IMR-90 (cell line): ENCODE data around the gene PTCSC3. TPM values are rescaled to one million over a fixed set of nuclear protein-coding genes. Genes with fewer than 3 reads are reported as not detected.

Experiments used
- ATAC-seq: fragments of 200-7000 bp; cut with Tn5 transposase; 2 replicates; pipeline ENCODE4 v1.9.1; 2020; ENCODE audit warnings: low read depth, mild to moderate bottlenecking, moderate library complexity
- BruUV-seq: library from RNA; stranded (reverse); fragments of 400-500 nt; replicated peaks from 2 replicates; lab custom pipeline; 2021; lab: Mats Ljungman, UMichigan
- CTCF ChIA-PET: fragments of 300-600 bp; formaldehyde crosslinking; extraction: SDS; loops from one replicate; lab custom pipeline; 2021; ENCODE audit warnings: antibody characterized with exemption; lab: Yijun Ruan, JAX
- POLR2A ChIA-PET: fragments of 300-600 bp; sonication (Branson Sonifier 250); formaldehyde crosslinking; loops from one replicate; lab custom pipeline; 2022; ENCODE audit warnings: antibody characterized with exemption; ENCODE audit not compliant: unreplicated experiment; lab: Charles Lee
- DNase-seq: peaks from one replicate; pipeline ENCODE4 v3.0.0; 2013
- H2AFZ ChIP-seq: replicated peaks from 2 replicates; pipeline ENCODE3; 2013; ENCODE audit warnings: low read length, mild to moderate bottlenecking; ENCODE audit not compliant: poor library complexity
- H2AK5ac ChIP-seq: 2 replicates; pipeline ENCODE4 v1.6.1; 2013; ENCODE audit warnings: low read depth, low read length, inconsistent platforms
- H2AK9ac ChIP-seq: replicated peaks from 2 replicates; pipeline ENCODE3; 2013; ENCODE audit warnings: mild to moderate bottlenecking, low read depth, low read length, moderate library complexity; ENCODE audit not compliant: poor library complexity
- H2BK120ac ChIP-seq: 2 replicates; pipeline ENCODE4 v1.6.1; 2013; ENCODE audit warnings: low read depth, low read length, inconsistent platforms
- H2BK15ac ChIP-seq: 3 replicates; pipeline ENCODE4 v1.6.1; 2013; ENCODE audit warnings: low read depth, low read length, inconsistent platforms
- H2BK20ac ChIP-seq: 2 replicates; pipeline ENCODE4 v1.6.1; 2013; ENCODE audit warnings: low read depth, mild to moderate bottlenecking, inconsistent platforms, low read length, moderate library complexity
- H2BK5ac ChIP-seq: 2 replicates; pipeline ENCODE4 v1.6.1; 2013; ENCODE audit warnings: mild to moderate bottlenecking, low read depth, low read length, inconsistent platforms; ENCODE audit not compliant: poor library complexity, severe bottlenecking
- H3K14ac ChIP-seq: replicated peaks from 2 replicates; pipeline ENCODE4 v1.6.1; 2013; ENCODE audit warnings: low read depth, low read length, inconsistent platforms
- H3K18ac ChIP-seq: 2 replicates; pipeline ENCODE4 v1.6.1; 2013; ENCODE audit warnings: low read depth, low read length, control low read depth
- H3K23ac ChIP-seq: 2 replicates; pipeline ENCODE4 v1.6.1; 2013; ENCODE audit warnings: low read depth, low read length, inconsistent platforms
- H3K27ac ChIP-seq: 2 replicates; pipeline ENCODE4 v1.5.1; 2013; ENCODE audit warnings: mild to moderate bottlenecking, control low read depth, low read length; ENCODE audit not compliant: insufficient read depth
- H3K27me3 ChIP-seq: 2 replicates; pipeline ENCODE4 v1.6.1; 2013; ENCODE audit warnings: low read length; ENCODE audit not compliant: control insufficient read depth, insufficient read depth
- H3K36me3 ChIP-seq: 2 replicates; pipeline ENCODE4 v1.6.1; 2013; ENCODE audit warnings: low read length, mixed read lengths; ENCODE audit not compliant: control insufficient read depth, insufficient read depth
- H3K4ac ChIP-seq: 2 replicates; pipeline ENCODE4 v1.6.1; 2013; ENCODE audit warnings: low read depth, low read length, inconsistent platforms
- H3K4me1 ChIP-seq: 2 replicates; pipeline ENCODE4 v1.6.1; 2013; ENCODE audit warnings: low read length, mixed read lengths; ENCODE audit not compliant: control insufficient read depth, insufficient read depth
- H3K4me2 ChIP-seq: 2 replicates; pipeline ENCODE4 v1.6.1; 2013; ENCODE audit warnings: low read depth, mild to moderate bottlenecking, control low read depth, low read length, moderate library complexity
- H3K4me3 ChIP-seq: 2 replicates; pipeline ENCODE4 v1.5.1; 2013; ENCODE audit warnings: low read depth, mild to moderate bottlenecking, control low read depth, low read length, moderate library complexity; ENCODE audit not compliant: insufficient read depth
- H3K56ac ChIP-seq: 2 replicates; pipeline ENCODE4 v1.6.1; 2013; ENCODE audit warnings: low read length, inconsistent platforms; ENCODE audit not compliant: insufficient read depth; ENCODE audit errors: extremely low read depth
- H3K79me1 ChIP-seq, 2 experiments: 2 replicates each; pipeline ENCODE4 v1.6.1; 2013; ENCODE audit warnings: low read length in 2 of 2, inconsistent platforms in 1 of 2, low read depth in 1 of 2
- H3K9ac ChIP-seq: 2 replicates; pipeline ENCODE4 v1.6.1; 2013; ENCODE audit warnings: low read depth, low read length, control low read depth
- H3K9me1 ChIP-seq: 2 replicates; pipeline ENCODE4 v1.6.1; 2013; ENCODE audit warnings: low read length, inconsistent platforms; ENCODE audit not compliant: insufficient read depth
- H3K9me3 ChIP-seq: 2 replicates; pipeline ENCODE4 v1.6.1; 2013; ENCODE audit warnings: low read length; ENCODE audit not compliant: control insufficient read depth, insufficient read depth
- H4K20me1 ChIP-seq: 2 replicates; pipeline ENCODE4 v1.6.1; 2013; ENCODE audit warnings: low read length, inconsistent platforms; ENCODE audit not compliant: insufficient read depth
- H4K5ac ChIP-seq: 2 replicates; pipeline ENCODE4 v1.6.1; 2013; ENCODE audit warnings: mild to moderate bottlenecking, low read depth, low read length, control low read depth
- H4K8ac ChIP-seq, 2 experiments: 2 replicates each; pipeline ENCODE4 v1.6.1; 2013; ENCODE audit warnings: low read depth in 2 of 2, low read length in 2 of 2, control low read depth in 1 of 2, inconsistent platforms in 1 of 2
- H4K91ac ChIP-seq: 2 replicates; pipeline ENCODE4 v1.6.1; 2013; ENCODE audit warnings: low read depth, low read length, inconsistent platforms; ENCODE audit not compliant: insufficient read depth
- CEBPB ChIP-seq: IDR thresholded peaks from 2 replicates; pipeline ENCODE4 v1.6.1; 2012; ENCODE audit warnings: low read depth, low read length, improper control_type of control experiment
- CHD1 ChIP-seq: IDR thresholded peaks from 2 replicates; pipeline ENCODE4 v1.6.1; 2012; ENCODE audit warnings: low read depth, low read length, improper control_type of control experiment
- CTCF ChIP-seq: conservative IDR thresholded peaks from 2 replicates; pipeline ENCODE4 v1.5.1; 2012; ENCODE audit warnings: mild to moderate bottlenecking, low read depth, low read length, improper control_type of control experiment
- MAZ ChIP-seq: IDR thresholded peaks from 2 replicates; pipeline ENCODE4 v1.6.1; 2012; ENCODE audit warnings: low read depth, mild to moderate bottlenecking, low read length, improper control_type of control experiment, moderate library complexity, borderline replicate concordance
- POLR2A ChIP-seq: IDR thresholded peaks from 2 replicates; pipeline ENCODE4 v1.6.1; 2012; ENCODE audit warnings: mild to moderate bottlenecking, low read depth, low read length
- SMC3 ChIP-seq: fragments of 150-350 bp; IDR thresholded peaks from 2 replicates; pipeline ENCODE4 v1.6.1; 2016; ENCODE audit warnings: low read depth, mild to moderate bottlenecking, antibody characterized with exemption, low read length, moderate library complexity
- WGBS, 2 experiments: methylation state at CpG; one replicate each; pipeline versions ENCODE4 v1.1.5 to v1.1.7; 2013; ENCODE audit warnings: missing lambda C conversion rate in 2 of 2; ENCODE audit not compliant: insufficient read length in 1 of 2; ENCODE audit errors: extremely low coverage in 2 of 2; 5-methylcytosine and 5-hydroxymethylcytosine counted together
- dilution Hi-C: fragments of 300-500 bp; cut with HindIII; formaldehyde crosslinking; loops from one replicate; pipeline ENCODE4 v1.14.3; 2018; ENCODE audit warnings: low sequenced_read_pairs; ENCODE audit not compliant: unreplicated experiment
- in situ Hi-C: fragments of 300-500 bp; cut with MboI; formaldehyde crosslinking; loops from 3 replicates; pipeline ENCODE4 v1.14.3; 2019; ENCODE audit warnings: low sequenced_read_pairs, inconsistent platforms, mixed read lengths
- intact Hi-C: fragments of 100-400 bp; cut with micrococcal nuclease; formaldehyde crosslinking; loops from 2 replicates; pipeline ENCODE4 v1.10.0; 2022
- polyA plus RNA-seq, 3 experiments: library from polyadenylated mRNA; depleted of rRNA; stranded (reverse); fragments of >200 nt; gene quantifications; 2 replicates each; pipeline ENCODE4 v1.2.3, GENCODE V29; 2012; ENCODE audit warnings: low replicate concordance in 1 of 3
- total RNA-seq: library from RNA; depleted of rRNA; stranded (reverse); fragments of >200 nt; gene quantifications from 2 replicates; pipeline ENCODE4 v1.2.3, GENCODE V29; 2012
- TF ChIP-seq, protein P1 (sequence below): fragments of 150-350 bp; IDR thresholded peaks from 2 replicates; pipeline ENCODE4 v1.6.1; 2016; ENCODE audit warnings: low read depth, mild to moderate bottlenecking, low read length, moderate library complexity, borderline replicate concordance

Gene PTCSC3
- total and polyA plus RNA-seq, 2 of the 4 experiments (the other 2 are of a cell fraction): not detected

DNA sequence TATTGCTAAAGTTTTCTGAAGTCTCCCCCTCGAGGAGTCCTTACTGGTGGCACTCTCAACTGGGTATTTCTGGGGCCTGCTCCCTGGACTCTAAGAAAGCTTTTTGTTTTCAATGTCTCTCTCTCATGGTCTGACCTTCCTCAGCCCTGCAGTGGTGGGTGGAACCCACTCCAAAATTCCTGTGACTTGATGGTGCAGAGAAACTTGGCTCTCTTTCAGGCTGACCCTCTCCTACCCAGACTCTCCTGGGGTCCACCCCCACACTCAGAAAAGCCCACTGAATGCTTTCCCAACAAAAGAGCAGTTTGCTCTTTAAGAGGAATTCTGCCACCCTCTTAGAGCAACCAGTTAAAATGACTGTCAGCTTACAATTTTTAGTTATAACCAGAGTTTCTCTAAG, 967 bp upstream of the PTCSC3 start:
- no peak overlapping the region for H3K4me3 ChIP-seq
- H3K36me3 ChIP-seq: no peaks in the 10 kb centered on the region
- no peak overlapping the region for H3K56ac ChIP-seq
- no peak overlapping the region for H4K5ac ChIP-seq
- no peak overlapping the region for H3K4ac ChIP-seq
- H2AK5ac ChIP-seq: no peak overlapping the region
- H2BK15ac ChIP-seq: no peak overlapping the region
- no peak overlapping the region for H3K9ac ChIP-seq
- no TSS peak for BruUV-seq
- H2AFZ ChIP-seq: no peak overlapping the region
- no CpG with 5 or more reads among the region's 1 CpG for WGBS, 2 experiments
- H4K91ac ChIP-seq: no peak overlapping the region
- H2BK5ac ChIP-seq: no peak overlapping the region
- no peak overlapping the region for H4K8ac ChIP-seq
- H2AK9ac ChIP-seq: no peak overlapping the region
- dilution Hi-C loops: no loop called here
- H3K14ac ChIP-seq: no peak overlapping the region
- H3K4me1 ChIP-seq: no peaks in the 10 kb centered on the region
- H3K9me3 ChIP-seq: no peaks in the 10 kb centered on the region
- CTCF ChIA-PET: no interaction called here
- H4K20me1 ChIP-seq: no peaks in the 10 kb centered on the region; the same call in 1 of the 2 replicates
- H3K18ac ChIP-seq: no peak overlapping the region
- no peak overlapping the region for H3K23ac ChIP-seq
- in situ Hi-C loops: no loop called here
- TF ChIP-seq CHD1: no peak
- no peak for TF ChIP-seq MAZ
- no peak for TF ChIP-seq CEBPB
- TF ChIP-seq POLR2A: no peak
- TF ChIP-seq SMC3: no peak
- no peak for TF ChIP-seq CTCF
- TF ChIP-seq, protein P1, sequence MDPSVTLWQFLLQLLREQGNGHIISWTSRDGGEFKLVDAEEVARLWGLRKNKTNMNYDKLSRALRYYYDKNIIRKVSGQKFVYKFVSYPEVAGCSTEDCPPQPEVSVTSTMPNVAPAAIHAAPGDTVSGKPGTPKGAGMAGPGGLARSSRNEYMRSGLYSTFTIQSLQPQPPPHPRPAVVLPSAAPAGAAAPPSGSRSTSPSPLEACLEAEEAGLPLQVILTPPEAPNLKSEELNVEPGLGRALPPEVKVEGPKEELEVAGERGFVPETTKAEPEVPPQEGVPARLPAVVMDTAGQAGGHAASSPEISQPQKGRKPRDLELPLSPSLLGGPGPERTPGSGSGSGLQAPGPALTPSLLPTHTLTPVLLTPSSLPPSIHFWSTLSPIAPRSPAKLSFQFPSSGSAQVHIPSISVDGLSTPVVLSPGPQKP: no peak
- no peak for ATAC-seq
- intact Hi-C loops: no loop called here
- H2BK20ac ChIP-seq: no peak overlapping the region
- no peak for DNase-seq
- H3K27ac ChIP-seq: no peak overlapping the region
- peaks cover 2% of the 10 kb centered on the region for H3K27me3 ChIP-seq
- H3K79me1 ChIP-seq: no peaks in the 10 kb centered on the region
- H3K4me2 ChIP-seq: no peak overlapping the region
- H3K9me1 ChIP-seq: no peaks in the 10 kb centered on the region
- POLR2A ChIA-PET: no interaction called here
- H2BK120ac ChIP-seq: no peak overlapping the region
